WTC11 (cell line): ENCODE results near the gene CGB3. TPM values are rescaled to one million over a fixed set of nuclear protein-coding genes. Genes with fewer than 3 reads are reported as not detected.
A peak's percentile ranks its signal among the peaks of the same experiment; 100 is the strongest.

Source experiments
- ATAC-seq: fragments of 200-7000 bp; cut with Tn5 transposase; 2 replicates; pipeline ENCODE4 v1.10.0; 2021; ENCODE audit warnings: mild to moderate bottlenecking, moderate library complexity
- CTCF ChIA-PET: fragments of 300-600 bp; sonication (Branson Sonifier 250); formaldehyde crosslinking; loops from one replicate; lab custom pipeline; 2021; ENCODE audit warnings: antibody characterized with exemption; lab: Charles Lee
- POLR2A ChIA-PET: fragments of 350-600 bp; sonication (Branson Sonifier 250); formaldehyde crosslinking; loops from one replicate; lab custom pipeline; 2021; ENCODE audit warnings: antibody characterized with exemption; lab: Charles Lee
- DNase-seq: peaks from one replicate; pipeline ENCODE4 v3.0.0; 2021; ENCODE audit warnings: low spot score
- H3K27ac Mint-ChIP-seq: 2 replicates; pipeline ENCODE4 v1.8.0; 2021; ENCODE audit warnings: mixed read lengths
- H3K27me3 Mint-ChIP-seq: 2 replicates; pipeline ENCODE4 v1.8.0; 2021; ENCODE audit warnings: low read depth, mild to moderate bottlenecking, moderate library complexity, mixed read lengths
- H3K36me3 Mint-ChIP-seq: 2 replicates; pipeline ENCODE4 v1.8.0; 2021; ENCODE audit warnings: mixed read lengths
- H3K4me1 Mint-ChIP-seq: 2 replicates; pipeline ENCODE4 v1.8.0; 2022; ENCODE audit warnings: mixed read lengths
- H3K4me3 Mint-ChIP-seq: 2 replicates; pipeline ENCODE4 v1.8.0; 2021; ENCODE audit warnings: mild to moderate bottlenecking, moderate library complexity, mixed read lengths
- H3K9me3 Mint-ChIP-seq: 2 replicates; pipeline ENCODE4 v1.8.0; 2021; ENCODE audit warnings: mixed read lengths
- ARID4B ChIP-seq: sonication (generic); formaldehyde crosslinking; IDR thresholded peaks from 2 replicates; pipeline ENCODE4 v1.8.0; 2023; ENCODE audit warnings: missing genetic modification reagents, mild to moderate bottlenecking, borderline replicate concordance
- ATF1 ChIP-seq: sonication (generic); formaldehyde crosslinking; IDR thresholded peaks from 2 replicates; pipeline ENCODE4 v1.8.1; 2023; ENCODE audit warnings: mild to moderate bottlenecking, moderate library complexity, missing genetic modification reagents
- ETV6 ChIP-seq: sonication (generic); formaldehyde crosslinking; IDR thresholded peaks from 2 replicates; pipeline ENCODE4 v1.8.1; 2022; ENCODE audit warnings: mild to moderate bottlenecking, missing genetic modification reagents
- FOXJ3 ChIP-seq: sonication (generic); formaldehyde crosslinking; IDR thresholded peaks from 2 replicates; pipeline ENCODE4 v1.9.0; 2021; ENCODE audit warnings: missing genetic modification reagents, mild to moderate bottlenecking, borderline replicate concordance
- HMGXB4 ChIP-seq: sonication (generic); formaldehyde crosslinking; IDR thresholded peaks from 2 replicates; pipeline ENCODE4 v1.8.1; 2023; ENCODE audit warnings: mild to moderate bottlenecking, moderate library complexity, missing genetic modification reagents
- MLX ChIP-seq: sonication (generic); formaldehyde crosslinking; IDR thresholded peaks from 2 replicates; pipeline ENCODE4 v1.8.1; 2023; ENCODE audit warnings: mild to moderate bottlenecking, missing genetic modification reagents, moderate library complexity
- NR2C2 ChIP-seq: sonication (generic); formaldehyde crosslinking; IDR thresholded peaks from 2 replicates; pipeline ENCODE4 v1.8.0; 2022; ENCODE audit warnings: mild to moderate bottlenecking, missing genetic modification reagents
- OVOL2 ChIP-seq: fragments of 250-450 bp; sonication (Bioruptor Pico); IDR thresholded peaks from 2 replicates; pipeline ENCODE4 v1.9.0; 2021; ENCODE audit warnings: mild to moderate bottlenecking, borderline replicate concordance
- SMAD3 ChIP-seq: sonication (generic); formaldehyde crosslinking; IDR thresholded peaks from 2 replicates; pipeline ENCODE4 v1.8.0; 2022; ENCODE audit warnings: missing genetic modification reagents, mild to moderate bottlenecking, borderline replicate concordance
- SMAD4 ChIP-seq: sonication (generic); formaldehyde crosslinking; IDR thresholded peaks from 2 replicates; pipeline ENCODE4 v1.8.0; 2022; ENCODE audit warnings: mild to moderate bottlenecking, missing genetic modification reagents
- STAT6 ChIP-seq: sonication (generic); formaldehyde crosslinking; conservative IDR thresholded peaks from 2 replicates; pipeline ENCODE4 v1.8.1; 2023; ENCODE audit warnings: mild to moderate bottlenecking, low read depth, missing genetic modification reagents, moderate library complexity
- TCF7 ChIP-seq: sonication (generic); formaldehyde crosslinking; IDR thresholded peaks from 2 replicates; pipeline ENCODE4 v1.8.0; 2022; ENCODE audit warnings: mild to moderate bottlenecking, low read depth, missing genetic modification reagents, moderate library complexity
- ZNF263 ChIP-seq: sonication (generic); formaldehyde crosslinking; IDR thresholded peaks from 2 replicates; pipeline ENCODE4 v1.8.1; 2022; ENCODE audit warnings: low read depth, mild to moderate bottlenecking, moderate library complexity, missing genetic modification reagents
- ZNF317 ChIP-seq: sonication (generic); formaldehyde crosslinking; IDR thresholded peaks from 2 replicates; pipeline ENCODE4 v1.8.1; 2023; ENCODE audit warnings: low read depth, mild to moderate bottlenecking, moderate library complexity, missing genetic modification reagents, borderline replicate concordance
- ZNF416 ChIP-seq: fragments of 250-450 bp; sonication (Bioruptor Pico); IDR thresholded peaks from 2 replicates; pipeline ENCODE4 v1.9.0; 2021; ENCODE audit warnings: mild to moderate bottlenecking, inconsistent platforms
- ZNF423 ChIP-seq: fragments of 250-450 bp; sonication (Bioruptor Pico); IDR thresholded peaks from 2 replicates; pipeline ENCODE4 v2.1.2; 2022; ENCODE audit warnings: mild to moderate bottlenecking, moderate library complexity
- ZNF532 ChIP-seq: fragments of 250-450 bp; sonication (Bioruptor Pico); IDR thresholded peaks from 2 replicates; pipeline ENCODE4 v1.9.0; 2021; ENCODE audit warnings: mild to moderate bottlenecking, borderline replicate concordance
- total RNA-seq: library from RNA; stranded (reverse); gene quantifications from 3 replicates; pipeline ENCODE4 v1.2.3, GENCODE V29; 2021

The CGB3 gene
- total RNA-seq, 1 experiment from 2014 or later, result not detected

- no peak for TF ChIP-seq ZNF263 (CRISPR knock-in tag)
Measured at GRCh38 chr19:48989701-48990291, 34.3 kb downstream of the CGB3 start (continued).

GRCh38 chr19:48988860-48989259, 35.3 kb downstream of the CGB3 start:
- no peaks in the 10 kb centered on the region for H3K9me3 Mint-ChIP-seq
- TF ChIP-seq MLX, result no peak
- TF ChIP-seq NR2C2 (CRISPR knock-in tag), result no peak
- TF ChIP-seq FOXJ3, result no peak
- TF ChIP-seq OVOL2 (CRISPR knock-in tag), result no peak
- TF ChIP-seq HMGXB4 (CRISPR knock-in tag), result no peak
- TF ChIP-seq ZNF416 (CRISPR knock-in tag), result no peak
- no peak for TF ChIP-seq ZNF317 (CRISPR knock-in tag)
- no peak for TF ChIP-seq ZNF532 (CRISPR knock-in tag)
- no peak for TF ChIP-seq STAT6 (CRISPR knock-in tag)
- TF ChIP-seq ATF1, result no peak
- TF ChIP-seq SMAD3 (CRISPR knock-in tag), result no peak
- TF ChIP-seq TCF7 (CRISPR knock-in tag), result no peak
- TF ChIP-seq SMAD4, result no peak
- no peak for TF ChIP-seq ETV6 (CRISPR knock-in tag)
- TF ChIP-seq ZNF423 (CRISPR knock-in tag), result no peak
- no peak for TF ChIP-seq ARID4B (CRISPR knock-in tag)
- no peak overlapping the region for H3K4me3 Mint-ChIP-seq
- CTCF ChIA-PET, result interaction anchor here (0.7 to 4.2 kb wide), 2 partner anchors 18 to 29 kb away, joined by 4 to 18 read pairs; no protein-coding TSS in a partner anchor
- POLR2A ChIA-PET, result no interaction called here
- no peak for DNase-seq
- no peaks in the 10 kb centered on the region for H3K27me3 Mint-ChIP-seq
- no peak for ATAC-seq
- peaks cover 30% of the 10 kb centered on the region for H3K36me3 Mint-ChIP-seq
- H3K4me1 Mint-ChIP-seq, result peaks cover 21% of the 10 kb centered on the region
- H3K27ac Mint-ChIP-seq, result peak overlapping the region; percentile 36; the same call in 1 of the 2 replicates
